HG02798 (cell line): ENCODE measurements around the gene TMC6.
"Not testable (repeated sequence)": the region's sequence is repeated elsewhere in the genome, so short reads cannot be mapped to it uniquely, and the experiment has no call there.

Source experiments
- ATAC-seq: cut with Tn5 transposase; IDR thresholded peaks from one replicate; pipeline ENCODE4 v1.9.1; 2021; ENCODE audit warnings: mild to moderate bottlenecking; ENCODE audit not compliant: unreplicated experiment, poor library complexity

TMC6 gene

GRCh38 chr17:78154903-78155811 is 26.6 kb upstream of the TMC6 start:
- peak; percentile 53 for ATAC-seq

GRCh38 chr17:78151514-78152008 is 23.0 kb upstream of the TMC6 start:
- ATAC-seq = no peak

DNA sequence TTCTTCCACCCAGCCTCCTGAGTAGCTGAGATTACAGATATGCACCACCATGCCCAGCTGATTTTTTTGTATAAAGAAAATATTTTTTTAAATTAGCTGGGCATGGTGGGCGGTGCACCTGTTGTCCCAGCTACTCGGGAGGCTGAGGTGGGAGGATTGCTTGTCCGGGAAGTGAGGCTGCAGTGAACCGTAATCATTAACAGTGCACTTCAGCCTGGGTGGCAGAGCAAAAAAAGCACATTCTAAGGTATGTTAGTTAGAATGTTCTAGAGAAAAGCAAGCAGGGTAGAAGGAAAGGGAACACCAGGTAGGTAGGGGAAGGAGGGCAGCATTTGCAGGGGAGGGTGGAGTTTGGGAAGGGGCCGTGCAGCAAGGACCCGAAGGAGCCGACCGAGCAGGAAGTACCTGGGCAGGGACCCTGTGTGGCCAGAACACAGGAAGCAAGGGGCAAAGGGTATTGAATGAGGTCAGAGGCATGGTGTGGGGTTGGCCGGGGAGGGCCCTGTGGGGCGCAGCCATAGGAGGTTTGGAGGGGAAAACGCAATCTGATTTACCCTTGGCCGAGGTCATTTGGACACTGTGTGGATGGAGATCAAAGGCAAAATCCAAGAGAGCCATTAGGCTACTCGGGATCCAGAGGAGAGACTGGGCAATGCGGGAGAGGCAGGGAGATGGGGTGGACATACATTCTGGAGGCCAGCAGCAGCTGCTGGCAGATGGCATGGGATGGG is 19.9 kb upstream of the TMC6 start:
- no peak for ATAC-seq

GRCh38 chr17:78147315-78147998 is 18.9 kb upstream of the TMC6 start:
- peak; percentile 50 for ATAC-seq

- no peak for ATAC-seq
Measured at GRCh38 chr17:78146881-78147280, 18.3 kb upstream of the TMC6 start.

DNA sequence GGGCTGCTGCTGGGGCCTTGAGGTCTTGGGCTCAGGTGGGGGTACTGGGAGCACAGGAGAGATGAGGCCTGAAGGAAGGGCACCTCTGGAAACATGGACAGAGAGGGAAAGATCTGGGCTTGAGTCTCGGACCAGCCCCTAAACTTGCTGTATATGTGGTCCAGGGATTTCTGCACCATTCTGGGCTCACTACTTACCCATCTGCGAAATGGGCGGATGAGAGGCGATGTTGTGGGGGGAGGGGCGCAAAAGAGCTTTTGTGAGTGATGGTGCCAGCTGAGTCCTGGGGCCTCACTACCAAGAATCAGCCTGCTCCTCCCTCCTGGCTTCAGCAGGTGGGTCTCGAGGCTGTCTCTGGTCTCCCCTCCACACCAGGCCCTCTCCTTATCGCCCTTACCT is 17.9 kb upstream of the TMC6 start:
- ATAC-seq = no peak

GRCh38 chr17:78144736-78145641 is 16.4 kb upstream of the TMC6 start:
- ATAC-seq = no peak

GRCh38 chr17:78144147-78144719 is 15.7 kb upstream of the TMC6 start:
- no peak for ATAC-seq

GRCh38 chr17:78143214-78144146 is 14.9 kb upstream of the TMC6 start:
- ATAC-seq = no peak

DNA sequence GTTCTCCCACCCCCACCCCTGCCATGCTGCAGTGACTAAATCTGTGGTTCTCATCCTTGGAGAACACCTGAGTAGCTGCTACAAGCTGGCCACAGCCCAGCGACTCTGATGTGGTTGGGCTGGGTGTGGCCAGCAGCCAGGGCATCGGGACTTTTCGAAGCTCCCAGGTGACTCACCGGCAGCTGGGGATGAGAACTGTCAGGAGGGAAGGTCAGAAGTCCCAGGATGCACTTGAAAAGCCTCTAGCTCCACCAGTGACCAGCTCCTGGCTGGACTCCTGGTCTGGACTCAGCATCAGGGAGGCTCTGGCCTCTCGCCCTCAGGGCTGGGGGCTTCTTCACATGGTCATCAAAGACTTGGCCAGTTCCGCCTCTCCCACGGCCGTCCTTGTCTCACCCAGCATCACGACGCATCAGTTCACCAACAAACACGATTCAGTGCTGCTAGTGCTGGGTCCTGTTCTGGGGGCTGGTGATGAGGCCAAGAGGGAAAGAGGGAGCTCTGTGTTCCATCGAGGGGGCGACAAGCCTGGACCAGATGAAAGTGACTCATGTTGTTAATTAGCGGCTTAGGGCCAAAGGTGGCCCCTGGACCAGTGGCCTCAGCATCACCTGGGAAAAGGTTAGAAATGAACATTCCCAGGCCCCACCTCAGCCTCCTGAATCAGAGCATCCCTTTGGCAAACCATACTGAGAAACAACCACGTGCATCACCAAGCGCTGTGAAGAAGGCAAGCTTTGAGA is 13.7 kb upstream of the TMC6 start:
- no peak for ATAC-seq

DNA sequence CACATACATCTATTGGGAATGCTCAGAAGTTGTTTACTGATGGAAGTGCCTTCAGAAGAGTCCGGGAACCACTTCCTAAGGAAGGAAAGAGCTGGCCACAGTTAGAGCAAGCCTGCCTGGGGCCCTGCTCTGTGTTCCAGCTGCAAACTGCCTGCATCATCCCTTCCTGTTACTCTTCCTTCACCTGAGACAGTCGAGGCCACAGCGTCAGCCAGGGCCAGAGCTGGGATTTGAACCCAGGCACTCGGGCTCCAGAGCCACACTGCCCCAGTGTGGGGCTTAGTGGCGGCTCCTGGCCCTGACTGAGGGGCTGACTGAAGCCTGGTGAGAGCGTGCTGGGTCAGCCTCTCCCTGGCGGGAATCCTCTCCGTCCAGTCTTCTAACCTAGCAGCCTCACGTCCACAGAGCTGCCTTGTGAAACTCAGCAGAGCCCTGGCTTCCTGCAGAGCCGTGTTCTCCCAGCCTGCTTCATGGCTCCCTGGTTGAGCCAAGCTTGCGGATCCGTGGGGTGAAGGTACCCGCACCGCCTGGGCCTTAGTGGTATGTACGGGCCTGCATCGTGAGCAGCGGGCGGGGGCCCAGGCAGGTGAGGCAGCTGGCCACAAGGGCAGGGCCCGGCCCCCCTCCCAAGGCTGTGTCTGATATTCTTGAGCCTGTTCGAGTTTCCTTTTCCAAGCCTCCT is 13.0 kb upstream of the TMC6 start:
- no peak for ATAC-seq

DNA sequence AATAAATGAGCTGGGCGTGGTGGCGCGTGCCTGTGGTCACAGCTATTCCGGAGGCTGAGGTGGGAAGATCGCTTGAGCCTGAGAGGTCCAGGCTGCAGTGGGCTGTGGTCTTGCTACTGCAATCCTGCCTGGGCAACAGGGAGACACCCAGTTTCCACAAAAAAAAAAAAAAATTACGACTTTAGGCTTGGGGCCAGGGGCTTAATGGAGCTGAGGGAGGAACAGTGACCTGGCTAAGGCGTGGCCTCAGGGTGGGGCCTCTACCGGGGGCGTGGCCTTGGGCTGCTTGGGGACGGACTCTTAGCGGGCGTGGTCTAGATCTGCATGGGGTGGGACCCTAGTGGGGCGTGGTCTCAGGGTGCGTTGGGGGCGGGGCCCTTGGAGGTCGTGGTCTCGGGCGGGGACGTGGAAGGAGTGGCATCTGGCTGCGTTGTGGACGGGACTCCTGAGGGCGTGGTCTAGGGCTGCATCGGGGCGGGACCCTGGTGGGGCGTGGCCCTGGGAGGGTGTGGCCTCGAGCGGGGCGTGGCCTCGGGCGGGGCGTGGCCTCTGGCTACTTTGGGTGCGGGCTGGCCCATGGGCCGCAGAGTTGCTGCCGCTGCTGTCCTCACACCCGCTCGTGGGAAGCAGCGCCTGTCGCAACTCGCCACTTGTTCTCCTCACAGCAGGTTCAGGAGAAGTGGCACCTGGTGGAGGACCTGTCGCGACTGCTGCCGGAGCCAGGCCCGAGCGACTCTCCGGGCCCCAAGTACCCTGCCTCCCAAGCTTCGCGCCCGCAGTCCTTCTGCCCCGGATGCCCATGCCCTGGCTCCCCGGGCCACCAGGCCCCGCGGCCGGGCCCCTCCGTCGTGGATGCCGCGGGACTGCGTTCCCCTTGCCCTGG is 11.9 kb upstream of the TMC6 start:
- peak; percentile 74 for ATAC-seq

GRCh38 chr17:78139861-78140168 is 11.3 kb upstream of the TMC6 start:
- ATAC-seq = not testable (repeated sequence)

DNA sequence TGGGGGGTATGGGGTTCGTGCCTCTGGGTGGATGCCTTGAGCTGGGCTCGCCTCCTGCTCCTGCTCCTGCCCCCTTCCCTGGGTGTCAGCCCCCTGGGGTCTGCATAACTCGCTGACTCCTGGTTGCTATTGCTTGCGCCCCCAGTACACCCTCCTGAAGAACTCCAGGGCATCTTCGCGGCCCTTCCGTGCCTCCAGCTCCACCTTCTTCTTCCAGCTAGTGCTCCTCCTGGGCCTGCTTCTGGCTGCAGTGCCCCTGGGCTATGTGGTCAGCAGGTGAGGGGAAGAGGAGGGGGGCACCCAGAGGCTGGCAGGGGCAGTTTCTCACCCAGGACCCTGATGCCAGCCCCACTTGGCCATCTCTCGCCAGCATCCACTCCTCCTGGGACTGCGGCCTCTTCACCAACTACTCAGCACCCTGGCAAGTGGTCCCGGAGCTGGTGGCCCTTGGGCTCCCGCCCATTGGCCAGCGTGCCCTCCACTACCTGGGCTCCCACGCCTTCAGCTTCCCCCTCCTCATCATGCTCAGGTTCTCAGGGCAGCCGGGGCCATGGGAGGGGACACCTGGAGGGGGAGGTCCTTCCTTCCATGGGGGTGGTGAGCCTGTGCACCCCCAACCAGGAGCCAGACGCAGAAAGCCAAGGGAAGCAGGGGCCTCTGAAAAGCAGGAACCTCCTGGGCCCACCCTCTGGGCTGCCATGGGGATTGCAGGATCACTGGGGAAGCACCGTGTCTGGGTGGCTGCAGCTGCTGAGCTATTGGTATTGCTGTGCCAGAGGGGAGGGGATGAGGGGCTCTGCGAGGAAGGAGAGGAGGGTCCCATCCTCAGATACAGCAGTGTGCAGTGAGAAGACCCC is 9.9 kb upstream of the TMC6 start:
- no peak for ATAC-seq

- no peak for ATAC-seq
Measured at GRCh38 chr17:78137392-78138203, 9.0 kb upstream of the TMC6 start.
